GM23338 (cell line): ENCODE data around the gene ACAN. TPM values are rescaled to one million over a fixed set of nuclear protein-coding genes. Genes with fewer than 3 reads are reported as not detected.

Source experiments
- ATAC-seq: fragments of 200-7000 bp; cut with Tn5 transposase; 3 replicates; pipeline ENCODE4 v1.9.1; 2020
- DNase-seq: peaks from one replicate; pipeline ENCODE4 v3.0.0-alpha.2; 2015; ENCODE audit warnings: low spot score
- H2AFZ ChIP-seq: fragments of 200-600 bp; sonication (generic); 2 replicates; pipeline ENCODE4 v1.8.0; 2016; ENCODE audit warnings: antibody characterized with exemption, mild to moderate bottlenecking, moderate library complexity
- H3F3A ChIP-seq: fragments of 200-600 bp; sonication (generic); replicated peaks from 2 replicates; pipeline ENCODE4 v1.8.0; 2017; ENCODE audit warnings: antibody characterized with exemption, mixed run types, low read depth
- H3K27ac ChIP-seq: fragments of 200-600 bp; sonication (generic); 2 replicates; pipeline ENCODE4 v1.6.1; 2016; ENCODE audit warnings: low read depth
- H3K27me3 ChIP-seq: fragments of 200-600 bp; sonication (generic); 2 replicates; pipeline ENCODE4 v1.8.0; 2016; ENCODE audit warnings: mild to moderate bottlenecking, mixed run types, moderate library complexity; ENCODE audit not compliant: insufficient read depth
- H3K36me3 ChIP-seq: fragments of 200-600 bp; sonication (generic); 2 replicates; pipeline ENCODE4 v1.8.0; 2016; ENCODE audit warnings: mild to moderate bottlenecking; ENCODE audit not compliant: insufficient read depth
- H3K4me1 ChIP-seq: fragments of 200-600 bp; sonication (generic); 2 replicates; pipeline ENCODE4 v1.8.0; 2016; ENCODE audit warnings: mild to moderate bottlenecking, moderate library complexity; ENCODE audit not compliant: insufficient read depth
- H3K4me2 ChIP-seq: fragments of 200-600 bp; sonication (generic); 2 replicates; pipeline ENCODE4 v1.7.1; 2017; ENCODE audit warnings: mixed run types
- H3K4me3 ChIP-seq: fragments of 200-600 bp; sonication (generic); 2 replicates; pipeline ENCODE4 v1.6.1; 2016; ENCODE audit warnings: mixed run types
- H3K79me2 ChIP-seq: fragments of 200-600 bp; sonication (generic); replicated peaks from 2 replicates; pipeline ENCODE4 v1.8.0; 2017; ENCODE audit warnings: mild to moderate bottlenecking; ENCODE audit not compliant: insufficient read depth
- H3K9me2 ChIP-seq: fragments of 200-600 bp; sonication (generic); 2 replicates; pipeline ENCODE4 v1.8.0; 2017; ENCODE audit not compliant: insufficient read depth
- H4K20me1 ChIP-seq: fragments of 200-600 bp; sonication (generic); replicated peaks from 2 replicates; pipeline ENCODE4 v1.8.0; 2017; ENCODE audit warnings: mild to moderate bottlenecking; ENCODE audit not compliant: insufficient read depth
- H3K27ac Mint-ChIP-seq: 2 replicates; pipeline ENCODE4 v1.8.0; 2020; ENCODE audit warnings: inconsistent platforms, mild to moderate bottlenecking, moderate library complexity, mixed read lengths
- H3K27me3 Mint-ChIP-seq: 3 replicates; pipeline ENCODE4 v1.8.0; 2022; ENCODE audit warnings: low read depth, mild to moderate bottlenecking, moderate library complexity, mixed read lengths, inconsistent platforms; ENCODE audit not compliant: insufficient read depth, poor library complexity
- H3K36me3 Mint-ChIP-seq: 3 replicates; pipeline ENCODE4 v1.8.0; 2021; ENCODE audit warnings: low read depth, mild to moderate bottlenecking, inconsistent platforms, moderate library complexity, mixed read lengths
- H3K4me1 Mint-ChIP-seq: 3 replicates; pipeline ENCODE4 v1.8.0; 2020; ENCODE audit warnings: mild to moderate bottlenecking, inconsistent platforms, mixed read lengths
- H3K4me3 Mint-ChIP-seq: 3 replicates; pipeline ENCODE4 v1.8.0; 2021; ENCODE audit warnings: moderate library complexity, mild to moderate bottlenecking, inconsistent platforms, mixed read lengths
- H3K9me3 Mint-ChIP-seq: 3 replicates; pipeline ENCODE4 v1.8.0; 2020; ENCODE audit warnings: moderate library complexity, mild to moderate bottlenecking, inconsistent platforms, mixed read lengths
- CREB1 ChIP-seq: fragments of 250-450 bp; sonication (Bioruptor Pico); IDR thresholded peaks from 2 replicates; pipeline ENCODE4 v1.5.0; 2020; ENCODE audit warnings: low read depth, mild to moderate bottlenecking, moderate library complexity
- CTCF ChIP-seq, 2 experiments: fragments of 200-600 bp in 1 of 2; sonication (generic) in 1 of 2; conservative IDR thresholded peaks; 2 replicates each; pipeline versions ENCODE4 v1.5.1 to v1.6.1; 2016 to 2017; ENCODE audit warnings: antibody characterized with exemption in 2 of 2, low read depth in 2 of 2, mild to moderate bottlenecking in 2 of 2, moderate library complexity in 1 of 2
- ETS1 ChIP-seq: IDR thresholded peaks from 2 replicates; pipeline ENCODE4 v1.6.1; 2016; ENCODE audit warnings: antibody characterized with exemption
- EZH2 ChIP-seq: fragments of 200-600 bp; sonication (generic); IDR thresholded peaks from one replicate; pipeline ENCODE4 v1.8.0; 2017; ENCODE audit warnings: antibody characterized with exemption, mild to moderate bottlenecking, low read depth; ENCODE audit not compliant: unreplicated experiment
- EZH2phosphoT487 ChIP-seq: fragments of 200-600 bp; sonication (generic); IDR thresholded peaks from one replicate; pipeline ENCODE4 v1.8.1; 2018; ENCODE audit warnings: antibody characterized with exemption; ENCODE audit not compliant: unreplicated experiment
- NANOG ChIP-seq: IDR thresholded peaks from 2 replicates; pipeline ENCODE4 v1.6.1; 2016; ENCODE audit warnings: antibody characterized with exemption, borderline replicate concordance
- POLR2AphosphoS5 ChIP-seq: IDR thresholded peaks from 2 replicates; pipeline ENCODE4 v1.6.1; 2016; ENCODE audit warnings: antibody characterized with exemption, low read depth
- STAT1 ChIP-seq: IDR thresholded peaks from one replicate; pipeline ENCODE4 v1.6.1; 2016; ENCODE audit warnings: antibody characterized with exemption; ENCODE audit not compliant: unreplicated experiment
- ZNF331 ChIP-seq: fragments of 250-450 bp; sonication (Bioruptor Pico); IDR thresholded peaks from 2 replicates; pipeline ENCODE4 v1.5.0; 2020; ENCODE audit warnings: low read depth, mild to moderate bottlenecking, moderate library complexity
- ZNF462 ChIP-seq: fragments of 250-450 bp; sonication (Bioruptor Pico); IDR thresholded peaks from 2 replicates; pipeline ENCODE4 v1.5.0; 2020; ENCODE audit warnings: mild to moderate bottlenecking, moderate library complexity
- polyA plus RNA-seq: library from polyadenylated mRNA; unstranded; fragments of >200 nt; fragmentation: Nextera tagmentation; extraction: Ambion mirVana; gene quantifications from 2 replicates; pipeline ENCODE4 v1.2.1, GENCODE V29; 2016
- total RNA-seq: library from RNA; depleted of rRNA; stranded (reverse); fragments of >200 nt; shearing (Covaris generic); gene quantifications from 2 replicates; pipeline ENCODE4 v1.2.3, GENCODE V29; 2014

The ACAN gene
- total and polyA plus RNA-seq, 2 experiments from 2014 or later, result 2.5 to 4.9 TPM

- TF ChIP-seq ZNF462 (no peak), CREB1 (no peak)
Observed at GRCh38 chr15:88802991-88803240, 320 bp upstream of the ACAN start (continued).

GRCh38 chr15:88803920-88804247, 648 bp downstream of the ACAN start:
- DNase-seq, result peak; percentile 70
- Mint-ChIP-seq H3K4me3 (peak overlapping the region; percentile 94), H3K4me1 (peaks cover 8% of the 10 kb centered on the region), H3K27me3 (peaks cover 57% of the 10 kb centered on the region), H3K36me3 (no peaks in the 10 kb centered on the region), H3K9me3 (peaks cover 2% of the 10 kb centered on the region; the same call in 2 of the 3 replicates), H3K27ac (no peak overlapping the region)
- Histone ChIP-seq H3K4me2 (peak overlapping the region; percentile 91), H3K27ac (no peak overlapping the region), H3K4me3 (peak overlapping the region; percentile 80), H3F3A (0 out of 2 replicates have a peak, but pooled peaks cover 5% of the 10 kb centered on the region), H4K20me1 (no peaks in the 10 kb centered on the region; the same call in 1 of the 2 replicates), H3K79me2 (no peaks in the 10 kb centered on the region), H3K27me3 (peaks cover 67% of the 10 kb centered on the region), H3K36me3 (no peaks in the 10 kb centered on the region), H3K4me1 (peaks cover 2% of the 10 kb centered on the region; the same call in 1 of the 2 replicates), H2AFZ (peak overlapping the region; percentile 94), H3K9me2 (no peaks in the 10 kb centered on the region)
- no peak for ATAC-seq
- TF ChIP-seq EZH2, result peak; percentile 9
- no peak for TF ChIP-seq POLR2AphosphoS5

GRCh38 chr15:88804257-88804656, 1.0 kb downstream of the ACAN start:
- Histone ChIP-seq H2AFZ (peak overlapping the region; percentile 94), H3K27me3 (peaks cover 67% of the 10 kb centered on the region)
- ATAC-seq, result no peak; the same call in 2 of the 3 replicates
- no peak for TF ChIP-seq ETS1
- TF ChIP-seq STAT1, result no peak
- no peak for TF ChIP-seq ZNF331 (CRISPR knock-in tag)
- no peak for TF ChIP-seq NANOG
- no peak for TF ChIP-seq CTCF (conservative IDR thresholded peaks at IDR 0.05; ENCODE audit: low read depth in 2 of 2)
- no peak for TF ChIP-seq CREB1
- no peak for TF ChIP-seq EZH2phosphoT487
- no peak for TF ChIP-seq EZH2

More at GRCh38 chr15:88804257-88804656, 1.0 kb downstream of the ACAN start:
- H3K36me3 Mint-ChIP-seq, result no peaks in the 10 kb centered on the region
- H3K36me3 ChIP-seq, result no peaks in the 10 kb centered on the region
- H3F3A ChIP-seq, result 0 out of 2 replicates have a peak, but pooled peaks cover 5% of the 10 kb centered on the region
- H3K4me1 Mint-ChIP-seq, result peaks cover 8% of the 10 kb centered on the region
- H3K27ac Mint-ChIP-seq, result no peak overlapping the region
- no peak overlapping the region for H3K27ac ChIP-seq
- no peaks in the 10 kb centered on the region; the same call in 1 of the 2 replicates for H4K20me1 ChIP-seq
- peak overlapping the region; percentile 94; the same call in 1 of the 3 replicates for H3K4me3 Mint-ChIP-seq
- no peak for DNase-seq
- peaks cover 57% of the 10 kb centered on the region for H3K27me3 Mint-ChIP-seq
- H3K4me3 ChIP-seq, result peak overlapping the region; percentile 80
- H3K79me2 ChIP-seq, result no peaks in the 10 kb centered on the region
- H3K9me2 ChIP-seq, result no peaks in the 10 kb centered on the region
- peak overlapping the region; percentile 91 for H3K4me2 ChIP-seq
- peaks cover 2% of the 10 kb centered on the region; the same call in 2 of the 3 replicates for H3K9me3 Mint-ChIP-seq
- H3K4me1 ChIP-seq, result peaks cover 2% of the 10 kb centered on the region; the same call in 1 of the 2 replicates
